Endothelial cell of umbilical vein (primary cell): Measurements from ENCODE around the gene SLC6A9. TPM values are rescaled to one million over a fixed set of nuclear protein-coding genes. Genes with fewer than 3 reads are reported as not detected.

Source experiments
- BruUV-seq: library from RNA; stranded (reverse); fragments of 400-500 nt; replicated peaks from 2 replicates; lab custom pipeline; 2021; lab: Mats Ljungman, UMichigan
- CTCF ChIA-PET: fragments of 300-600, 350-600 bp; sonication (Branson Sonifier 250); formaldehyde crosslinking; loops from one replicate; lab custom pipeline; 2021; ENCODE audit warnings: antibody characterized with exemption, inconsistent platforms; lab: Charles Lee
- POLR2A ChIA-PET: fragments of 300-600, 350-600 bp; sonication (Branson Sonifier 250); formaldehyde crosslinking; loops from one replicate; lab custom pipeline; 2021; ENCODE audit warnings: antibody characterized with exemption, inconsistent platforms; lab: Charles Lee
- DNase-seq: peaks from one replicate; pipeline ENCODE4 v3.0.0-alpha.2; 2011; ENCODE audit warnings: low read depth, low spot score
- FAIRE-seq: peaks from 2 replicates; lab custom pipeline; 2011; peaks lifted over from hg19 to GRCh38; lab: Jason Lieb, UNC
- H2AFZ ChIP-seq: 2 replicates; pipeline ENCODE4 v1.6.0; 2012; ENCODE audit warnings: low read depth, low read length, control low read depth, inconsistent platforms
- H3K27ac ChIP-seq: 2 replicates; pipeline ENCODE4 v1.5.1; 2011; ENCODE audit warnings: low read depth, mild to moderate bottlenecking, control low read depth, low read length, moderate library complexity; ENCODE audit not compliant: insufficient read depth
- H3K27me3 ChIP-seq, 2 experiments: 2 replicates each; pipeline versions ENCODE4 v1.6.0 to v1.6.1; 2011; ENCODE audit warnings: low read length in 2 of 2, mixed read lengths in 1 of 2; ENCODE audit not compliant: control insufficient read depth in 2 of 2, insufficient read depth in 2 of 2
- H3K36me3 ChIP-seq, 2 experiments: 2 replicates in 1 of 2; 3 replicates in 1 of 2; pipeline ENCODE4 v1.5.1; 2011; ENCODE audit warnings: low read length in 2 of 2, mild to moderate bottlenecking in 1 of 2, moderate library complexity in 1 of 2; ENCODE audit not compliant: control insufficient read depth in 2 of 2, insufficient read depth in 2 of 2; ENCODE audit errors: extremely low read depth in 1 of 2
- H3K4me1 ChIP-seq: 3 replicates; pipeline ENCODE4 v1.5.1; 2011; ENCODE audit warnings: mild to moderate bottlenecking, low read length; ENCODE audit not compliant: control insufficient read depth, insufficient read depth; ENCODE audit errors: extremely low read depth
- H3K4me2 ChIP-seq: 2 replicates; pipeline ENCODE4 v1.6.1; 2011; ENCODE audit warnings: low read length, control low read depth, mixed read lengths; ENCODE audit not compliant: insufficient read depth
- H3K4me3 ChIP-seq, 3 experiments: fragments of 200-600 bp in 1 of 3; sonication (generic), shearing (Covaris generic) in 1 of 3; replicated peaks in 1 of 3; 2 replicates each; pipeline ENCODE4 v1.5.1; 2011 to 2016; ENCODE audit warnings: control low read depth in 3 of 3, low read length in 3 of 3, mild to moderate bottlenecking in 2 of 3, inconsistent platforms in 1 of 3, low read depth in 1 of 3, moderate library complexity in 1 of 3; ENCODE audit not compliant: insufficient read depth in 1 of 3
- H3K79me2 ChIP-seq: 2 replicates; pipeline ENCODE4 v1.6.0; 2012; ENCODE audit warnings: low read length, inconsistent platforms; ENCODE audit not compliant: control insufficient read depth, insufficient read depth
- H3K9ac ChIP-seq: replicated peaks from 2 replicates; pipeline ENCODE3; 2011; ENCODE audit warnings: low read length, control low read depth; ENCODE audit not compliant: insufficient read depth; ENCODE audit errors: extremely low read depth
- H3K9me1 ChIP-seq: replicated peaks from 3 replicates; pipeline ENCODE4 v1.6.0; 2011; ENCODE audit warnings: mild to moderate bottlenecking, low read length; ENCODE audit not compliant: control insufficient read depth, insufficient read depth; ENCODE audit errors: extremely low read depth
- H3K9me3 ChIP-seq: replicated peaks from 2 replicates; pipeline ENCODE4 v1.5.1; 2012; ENCODE audit warnings: low read length, inconsistent platforms; ENCODE audit not compliant: control insufficient read depth, insufficient read depth
- H4K20me1 ChIP-seq: replicated peaks from 2 replicates; pipeline ENCODE3; 2011; ENCODE audit warnings: mild to moderate bottlenecking, low read length; ENCODE audit not compliant: control insufficient read depth, insufficient read depth; ENCODE audit errors: extremely low read depth
- CTCF ChIP-seq, 2 donors: IDR thresholded peaks; 1 replicate in 1 of 2; 2 replicates in 1 of 2; pipeline ENCODE4 v1.5.1; 2011; ENCODE audit warnings: low read length in 2 of 2, mild to moderate bottlenecking in 2 of 2, moderate library complexity in 2 of 2, control low read depth in 1 of 2, inconsistent platforms in 1 of 2, low read depth in 1 of 2; ENCODE audit not compliant: insufficient read depth in 1 of 2; ENCODE audit errors: extremely low read depth in 1 of 2
- EZH2 ChIP-seq: IDR thresholded peaks from 2 replicates; pipeline ENCODE4 v1.6.1; 2012; ENCODE audit warnings: borderline replicate concordance, low read depth, mild to moderate bottlenecking, moderate library complexity, low read length, inconsistent platforms; ENCODE audit not compliant: severe bottlenecking
- FOS ChIP-seq: IDR thresholded peaks from 2 replicates; pipeline ENCODE4 v1.6.1; 2011; ENCODE audit warnings: mild to moderate bottlenecking, low read length, moderate library complexity, borderline replicate concordance; ENCODE audit not compliant: insufficient read depth
- GATA2 ChIP-seq: IDR thresholded peaks from 2 replicates; pipeline ENCODE4 v1.7.0; 2011; ENCODE audit warnings: low read depth, mild to moderate bottlenecking, moderate library complexity, mixed read lengths, low read length; ENCODE audit not compliant: insufficient read length, insufficient read depth
- JUN ChIP-seq: IDR thresholded peaks from 2 replicates; pipeline ENCODE4 v1.6.1; 2011; ENCODE audit warnings: borderline replicate concordance, low read depth; ENCODE audit not compliant: insufficient read length, insufficient read depth
- MAX ChIP-seq: IDR thresholded peaks from 2 replicates; pipeline ENCODE4 v1.6.1; 2011; ENCODE audit not compliant: insufficient read depth, insufficient read length
- POLR2A ChIP-seq: IDR thresholded peaks from 2 replicates; pipeline ENCODE4 v1.6.1; 2012; ENCODE audit warnings: low read depth, mild to moderate bottlenecking, control low read depth, low read length
- POLR2AphosphoS5 ChIP-seq: IDR thresholded peaks from 2 replicates; pipeline ENCODE4 v1.6.1; 2012; ENCODE audit warnings: low read depth, mild to moderate bottlenecking, control low read depth, low read length, moderate library complexity; ENCODE audit not compliant: insufficient read depth
- dilution Hi-C: fragments of 300-500 bp; cut with MboI; formaldehyde crosslinking; loops from one replicate; pipeline ENCODE4 v1.15.0; 2019; ENCODE audit warnings: low sequenced_read_pairs; ENCODE audit not compliant: extremely low pct_ligation_motif_present
- intact Hi-C: fragments of 100-400 bp; cut with micrococcal nuclease; formaldehyde crosslinking; loops from one replicate; pipeline ENCODE4 v1.10.0; 2022
- polyA plus RNA-seq, 4 experiments: library from polyadenylated mRNA; depleted of rRNA in 3 of 4; stranded (reverse) in 3 of 4; unstranded in 1 of 4; fragments of >200 nt; gene quantifications; 2 replicates each; pipeline versions ENCODE4 v1.2.1 to v1.2.3, GENCODE V29; 2011 to 2012; ENCODE audit warnings: missing spikeins in 1 of 4
- total RNA-seq: library from RNA; stranded (reverse); gene quantifications from 2 replicates; pipeline ENCODE4 v1.2.3, GENCODE V29; 2021

Gene SLC6A9
- total and polyA plus RNA-seq, 2 donors (not counting 3 experiments of a cell fraction or from before 2014, with no cell fraction given): 0.80 to 1.5 TPM

- FAIRE-seq: no peak
- Histone ChIP-seq H3K9me1 (no peaks in the 10 kb centered on the region), H3K4me1 (no peaks in the 10 kb centered on the region), H2AFZ (no peak overlapping the region), H3K36me3 (no peaks in the 10 kb centered on the region), H3K27me3 (no peaks in the 10 kb centered on the region), H3K9me3 (no peaks in the 10 kb centered on the region), H3K4me2 (no peak overlapping the region), H3K79me2 (no peaks in the 10 kb centered on the region), H4K20me1 (no peaks in the 10 kb centered on the region), H3K4me3 (no peak overlapping the region), H3K27ac (no peak overlapping the region), H3K9ac (no peak overlapping the region)
- BruUV-seq: no TSS peak
- ChIA-PET POLR2A (no interaction called here), CTCF (interaction anchor here (3.0 kb wide), 1 partner anchor 15 kb away, joined by 16 read pairs; no protein-coding TSS in a partner anchor)
- no peak for TF ChIP-seq GATA2
- TF ChIP-seq FOS: no peak
- TF ChIP-seq POLR2AphosphoS5: no peak
- no peak for TF ChIP-seq CTCF (IDR thresholded peaks at IDR 0.05; ENCODE audit: extremely low read depth in 1 of 2, insufficient read depth in 1 of 2, low read depth in 1 of 2, low read length in 2 of 2)
- no peak for TF ChIP-seq EZH2
- no peak for TF ChIP-seq MAX
- no peak for TF ChIP-seq POLR2A
- no peak for TF ChIP-seq JUN
- no peak for DNase-seq
- dilution Hi-C loops: no loop called here
- intact Hi-C loops: no loop called here
These were observed 10.8 kb downstream of the SLC6A9 start for GRCh38 chr1:44020464-44020863.
